Endometrial microvascular endothelial cells (primary cell): ENCODE data around the gene SEMA3G. TPM values are rescaled to one million over a fixed set of nuclear protein-coding genes. Genes with fewer than 3 reads are reported as not detected.

Experiments
- in situ Hi-C: cut with HindIII; loops from 2 replicates; pipeline ENCODE4 v1.10.0; 2017; ENCODE audit warnings: low sequenced_read_pairs, low pct_unique_long_range_greater_than_20kb; ENCODE audit errors: inconsistent ontology term
- total RNA-seq: library from RNA; depleted of rRNA; stranded (reverse); fragments of >200 nt; gene quantifications from one replicate; pipeline ENCODE4 v1.2.3, GENCODE V29; 2015; ENCODE audit errors: inconsistent ontology term

The SEMA3G gene
- total RNA-seq, 1 donor from 2014 or later: 2.2 TPM

DNA sequence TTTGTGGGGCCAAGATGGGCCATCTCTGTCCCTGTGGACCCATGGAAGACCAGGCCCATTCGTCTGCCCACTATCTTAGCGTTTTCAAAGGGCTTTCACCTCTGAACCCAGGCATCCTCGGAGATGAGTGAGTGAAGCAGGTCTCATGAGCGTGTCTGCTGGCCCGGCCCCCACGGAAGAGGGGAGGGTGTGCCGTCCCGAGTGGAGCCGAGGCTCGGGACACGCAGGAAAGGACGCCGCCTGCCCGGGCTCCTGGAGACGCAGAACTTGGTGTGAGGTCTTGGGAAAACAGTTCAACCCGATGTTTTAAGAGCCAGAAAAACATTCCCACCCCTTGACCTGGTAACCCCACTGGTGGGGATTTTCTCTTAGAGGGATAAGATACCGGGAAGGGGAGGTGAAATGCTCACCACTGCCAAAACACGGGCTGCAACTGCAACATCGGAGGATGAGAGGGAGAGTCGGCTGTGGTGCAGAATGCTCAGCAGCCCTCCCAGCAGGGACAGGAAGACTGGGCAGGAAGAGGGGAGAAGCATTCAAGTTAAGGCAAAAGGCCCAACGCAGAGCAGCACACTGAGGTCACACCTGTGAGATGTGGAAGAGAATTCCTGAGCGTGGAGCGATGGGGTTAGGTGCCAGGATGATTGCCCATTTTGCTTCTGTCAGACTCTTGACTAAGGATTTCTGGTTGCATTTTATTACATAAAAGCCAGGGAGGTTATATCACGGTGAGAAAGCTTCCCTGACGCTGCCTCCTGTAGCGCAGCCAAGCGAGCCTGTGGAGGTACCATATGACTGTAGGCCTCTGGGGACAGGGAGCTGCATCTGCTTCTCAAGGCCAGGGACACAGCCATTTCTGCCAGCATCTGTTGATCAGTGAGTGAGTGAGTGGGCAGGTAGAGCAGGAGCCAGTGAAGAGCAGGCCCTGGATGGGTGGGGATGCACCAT, 36.1 kb upstream of the SEMA3G start:
- in situ Hi-C loops: no loop called here

DNA sequence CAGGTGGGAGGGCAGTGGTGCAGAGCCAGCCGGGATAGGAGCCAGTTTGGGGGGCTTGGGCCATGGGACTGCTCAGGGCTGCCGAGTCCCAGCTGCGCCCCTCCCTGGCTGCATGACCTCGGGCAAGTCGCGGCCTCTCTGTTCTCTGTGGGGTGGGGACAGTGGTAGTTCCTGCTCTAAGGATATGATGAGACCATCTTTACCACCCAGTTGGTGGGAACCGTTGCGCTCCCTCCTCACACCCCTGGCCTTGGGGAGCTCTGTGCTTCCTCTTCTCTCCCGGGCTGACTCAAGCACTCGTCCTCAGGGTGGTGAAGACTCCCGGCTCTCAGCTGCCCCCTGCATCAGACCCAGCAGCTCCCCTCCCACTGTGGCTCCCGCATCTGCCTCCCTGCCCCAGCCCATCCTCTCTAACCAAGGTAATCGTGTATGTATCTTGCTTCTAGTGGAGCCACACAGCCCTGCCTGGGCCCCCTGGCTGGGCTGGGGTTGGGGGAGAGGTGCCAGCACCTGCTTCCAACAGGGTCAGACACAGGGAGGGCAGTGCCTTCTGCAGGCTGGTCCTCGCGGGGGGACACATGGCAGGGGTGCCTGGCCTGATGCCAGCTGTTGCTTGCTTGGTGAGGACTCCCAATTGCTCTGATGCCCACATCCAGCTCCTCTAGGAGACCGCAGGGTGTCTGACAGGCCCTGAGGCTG, 35.1 kb upstream of the SEMA3G start:
- in situ Hi-C loops: no loop called here

DNA sequence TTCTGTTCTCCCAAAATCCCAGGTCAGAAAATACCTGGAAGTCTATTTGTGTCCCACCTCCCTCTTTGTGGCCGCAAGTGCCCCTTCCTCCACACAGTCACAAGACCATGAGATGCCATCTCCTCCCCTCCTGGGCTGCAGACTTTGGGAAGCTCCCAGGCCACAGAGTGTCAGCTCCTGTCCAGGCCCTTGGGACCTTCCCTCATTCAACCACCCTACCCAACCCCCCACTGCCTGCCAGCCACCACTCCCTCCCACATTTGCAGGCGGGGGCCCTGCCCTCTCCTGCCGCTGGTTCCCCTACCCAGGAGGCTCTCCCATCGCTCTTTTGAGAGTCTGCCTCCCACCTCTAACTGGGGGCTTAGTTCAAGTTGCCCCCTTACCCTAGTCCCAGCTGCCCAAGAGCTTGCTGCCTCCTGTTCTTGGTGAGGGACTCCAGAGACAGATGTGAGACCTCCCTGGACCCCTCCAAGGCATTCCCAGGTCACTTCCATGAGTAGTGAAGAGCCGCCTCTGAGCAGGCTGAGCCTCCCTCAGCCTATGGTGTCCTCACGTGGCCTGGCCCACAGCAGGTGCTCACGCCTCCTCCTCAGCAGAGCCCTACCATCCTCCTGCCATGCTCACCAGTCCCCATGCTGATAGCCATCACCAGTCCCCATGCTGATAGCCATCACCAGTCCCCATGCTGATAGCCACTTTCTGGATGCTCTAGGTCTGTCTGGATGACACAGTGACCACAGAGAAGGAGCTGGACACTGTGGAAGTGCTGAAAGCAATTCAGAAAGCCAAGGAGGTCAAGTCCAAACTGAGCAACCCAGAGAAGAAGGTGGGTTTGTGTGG, 34.4 kb upstream of the SEMA3G start:
- in situ Hi-C loops: no loop called here

DNA sequence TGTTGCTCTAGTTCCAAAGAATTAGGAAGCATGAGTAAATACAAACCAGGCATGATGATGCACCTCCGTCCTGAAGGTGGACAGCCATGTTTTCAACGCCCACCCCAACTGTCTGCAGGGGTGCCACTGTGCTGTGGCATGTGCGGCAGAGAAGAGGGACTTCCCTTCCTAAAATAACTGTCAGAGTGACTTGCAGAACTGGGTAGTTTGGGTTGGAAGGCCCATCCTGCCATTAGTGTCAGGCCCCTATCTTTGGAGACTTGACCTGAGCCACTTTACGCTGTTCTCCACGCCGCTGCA, 32.8 kb upstream of the SEMA3G start:
- in situ Hi-C loops: no loop called here

DNA sequence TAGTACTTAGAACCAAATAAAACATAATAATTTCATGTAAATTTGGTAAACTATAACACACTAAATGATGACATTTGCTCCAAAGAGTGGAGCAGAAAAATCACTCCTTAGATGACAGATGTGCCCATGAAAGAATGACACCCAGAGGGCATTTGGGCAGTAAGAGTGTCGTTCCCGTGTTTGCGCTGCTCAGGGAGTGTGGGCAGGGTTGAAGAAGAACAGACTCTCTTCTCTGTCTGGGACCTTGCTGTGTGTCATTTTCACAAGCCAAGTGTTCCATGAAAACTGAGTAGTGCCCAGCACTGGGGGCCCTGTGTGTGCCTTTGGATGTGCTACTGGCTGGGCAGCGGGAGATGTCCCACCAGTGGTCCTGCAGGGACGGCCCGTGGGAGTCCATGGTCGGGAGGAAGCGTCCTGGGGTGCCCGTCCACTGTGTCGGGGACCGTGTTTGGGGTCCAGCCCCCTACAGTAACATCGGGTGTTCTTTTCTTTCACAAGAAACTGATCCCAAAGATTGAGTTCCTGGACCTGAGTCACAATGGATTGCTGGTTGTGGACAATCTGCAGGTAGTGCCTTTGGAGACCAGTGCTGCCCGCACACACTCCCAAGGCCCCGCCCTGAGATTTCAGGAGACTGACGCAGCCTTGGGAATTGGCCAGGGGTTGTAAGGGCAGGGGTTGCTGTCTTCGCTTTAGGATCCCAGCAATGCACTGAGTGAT, 32.3 kb upstream of the SEMA3G start:
- in situ Hi-C loops: no loop called here

DNA sequence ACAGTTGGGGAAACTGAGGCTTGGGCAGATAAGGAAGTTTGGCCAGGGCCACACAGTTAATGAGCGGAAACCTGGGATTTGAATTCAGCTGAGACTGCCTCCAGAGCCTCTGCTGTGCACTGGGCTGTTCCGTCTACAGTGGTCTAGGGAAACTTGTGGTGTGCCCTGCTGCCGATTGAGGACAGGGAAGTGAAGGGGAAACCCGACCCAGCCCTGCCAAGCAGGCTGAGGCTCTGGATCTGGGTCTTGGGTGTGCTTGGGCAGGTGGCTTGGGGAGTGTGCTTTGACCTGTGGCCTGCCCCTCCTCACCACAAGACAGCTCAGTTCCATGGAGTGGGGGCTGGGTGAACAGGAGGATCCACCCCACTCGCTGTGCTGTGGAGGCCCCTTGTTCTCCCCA, 28.1 kb upstream of the SEMA3G start:
- in situ Hi-C loops: loop anchor here (25.0 kb wide), 1 partner anchor 89 kb away; no protein-coding TSS in a partner anchor

DNA sequence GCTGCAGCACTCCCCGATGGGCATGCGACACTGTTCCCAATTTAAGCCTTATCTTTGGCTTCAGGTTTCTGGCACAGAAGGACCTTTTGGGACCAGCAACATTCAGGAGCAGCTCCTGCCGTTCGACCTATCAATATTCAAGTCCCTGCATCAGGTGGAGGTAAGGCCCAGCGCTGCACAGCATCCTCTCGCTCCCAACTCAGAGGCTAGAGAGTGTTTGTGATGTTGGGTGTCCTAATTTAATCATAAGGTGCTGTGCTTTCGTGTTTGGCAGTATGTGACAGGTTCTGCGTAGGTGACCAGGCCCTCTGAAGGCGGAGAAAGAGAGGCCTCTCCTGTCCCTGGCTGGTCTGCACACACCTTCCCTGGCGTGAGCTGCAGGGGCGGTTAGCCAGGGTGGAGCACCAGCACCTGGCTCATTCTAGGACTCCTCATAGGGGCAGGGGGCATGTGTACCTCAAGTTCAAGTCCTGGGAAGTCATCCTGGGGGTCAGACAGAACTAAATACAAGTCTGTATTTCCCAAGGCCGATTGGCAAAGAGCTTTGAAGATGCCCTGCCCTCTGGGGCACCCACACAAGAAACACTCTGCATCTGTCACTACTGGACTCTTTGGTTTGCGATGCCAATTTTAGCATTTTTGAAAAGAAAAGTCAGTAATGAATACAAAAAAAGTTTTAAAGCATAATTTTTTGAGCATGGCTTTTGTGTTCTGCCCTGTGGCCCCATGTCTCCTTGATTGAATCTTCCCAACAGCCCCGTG, 27.5 kb upstream of the SEMA3G start:
- in situ Hi-C loops: loop anchor here (25.0 kb wide), 1 partner anchor 90 kb away; no protein-coding TSS in a partner anchor

DNA sequence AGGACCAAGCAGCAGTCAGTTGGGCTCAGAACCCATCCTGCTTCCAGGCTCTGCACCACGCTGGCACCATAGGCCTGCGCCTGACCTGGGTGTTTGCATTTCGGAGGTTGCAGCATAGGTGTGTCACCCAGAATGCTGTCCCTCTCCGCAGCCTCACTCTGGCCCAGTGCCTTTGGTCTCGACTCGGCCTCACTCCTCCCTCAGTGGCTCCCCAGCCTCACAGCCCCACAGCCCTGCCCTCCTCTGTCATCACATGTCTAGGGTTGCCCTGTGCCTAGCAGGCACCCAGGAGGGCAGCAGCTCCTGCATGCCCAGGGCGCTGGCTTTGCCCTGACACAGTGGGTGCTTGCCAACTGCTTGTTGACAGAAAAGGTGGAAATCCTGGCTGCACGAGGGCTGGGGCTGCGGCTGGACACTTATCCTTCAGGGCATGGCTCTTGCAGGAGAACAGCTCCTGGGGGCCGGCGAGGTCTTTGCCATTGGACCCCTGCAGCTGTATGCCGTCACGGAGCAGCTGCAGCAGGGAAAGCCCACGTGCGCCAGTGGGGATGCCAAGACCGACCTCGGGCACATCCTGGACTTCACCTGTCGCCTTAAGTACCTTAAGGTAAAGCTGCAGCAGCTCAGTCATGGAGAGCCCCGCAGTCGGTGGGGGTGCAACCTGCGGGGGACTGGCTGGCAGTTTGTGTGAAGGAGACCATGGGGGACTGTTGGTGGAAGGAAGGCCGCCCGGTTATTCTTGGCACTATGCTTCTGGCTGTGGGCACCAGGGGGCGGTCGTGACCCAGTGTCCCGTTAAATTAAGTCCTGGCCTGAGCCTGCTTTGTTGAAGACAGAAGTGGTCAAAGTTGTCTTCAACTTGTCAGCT, 26.7 kb upstream of the SEMA3G start:
- in situ Hi-C loops: loop anchor here (25.0 kb wide), 1 partner anchor 91 kb away; no protein-coding TSS in a partner anchor

DNA sequence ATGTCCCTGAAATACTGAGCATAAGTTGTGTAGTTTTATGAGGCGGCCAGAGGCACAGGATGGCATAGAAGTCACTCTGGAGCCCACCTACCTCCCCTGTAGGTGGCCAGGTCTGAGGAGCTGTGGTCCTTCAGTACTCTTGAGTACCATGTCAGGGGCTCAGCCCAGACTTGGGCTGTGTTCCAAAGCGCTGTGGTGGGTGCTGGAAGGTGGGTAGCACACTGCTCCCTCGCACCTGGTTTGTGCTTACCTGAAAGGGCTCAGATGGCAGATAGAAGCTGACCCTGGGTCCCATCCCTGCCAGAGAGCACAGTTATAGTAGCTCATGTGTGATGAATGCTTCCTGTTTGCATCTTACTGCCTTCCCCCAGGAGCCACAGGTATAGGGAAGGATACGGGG, 26.0 kb upstream of the SEMA3G start:
- in situ Hi-C loops: loop anchor here (25.0 kb wide), 1 partner anchor 91 kb away; no protein-coding TSS in a partner anchor

DNA sequence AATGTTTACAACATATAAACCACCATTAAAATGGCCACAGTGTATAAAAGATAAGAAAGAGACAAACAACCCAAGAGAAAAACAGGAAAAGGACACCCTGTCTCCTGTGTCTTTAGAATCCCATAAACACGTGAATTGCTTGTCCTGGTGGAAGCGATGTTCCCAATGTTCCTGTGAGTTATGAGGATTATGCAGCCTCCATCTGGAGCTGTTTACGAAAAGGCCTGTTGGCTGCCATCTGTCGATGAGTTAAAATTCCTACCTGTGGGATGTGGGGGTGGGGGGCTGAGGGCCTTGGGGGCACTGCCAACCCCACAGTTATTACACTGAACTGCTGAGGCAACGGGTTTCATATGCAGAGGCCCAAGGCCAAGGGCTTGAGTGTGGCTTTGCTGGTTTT, 24.1 kb upstream of the SEMA3G start:
- in situ Hi-C loops: loop anchor here (25.0 kb wide), 1 partner anchor 93 kb away; no protein-coding TSS in a partner anchor

DNA sequence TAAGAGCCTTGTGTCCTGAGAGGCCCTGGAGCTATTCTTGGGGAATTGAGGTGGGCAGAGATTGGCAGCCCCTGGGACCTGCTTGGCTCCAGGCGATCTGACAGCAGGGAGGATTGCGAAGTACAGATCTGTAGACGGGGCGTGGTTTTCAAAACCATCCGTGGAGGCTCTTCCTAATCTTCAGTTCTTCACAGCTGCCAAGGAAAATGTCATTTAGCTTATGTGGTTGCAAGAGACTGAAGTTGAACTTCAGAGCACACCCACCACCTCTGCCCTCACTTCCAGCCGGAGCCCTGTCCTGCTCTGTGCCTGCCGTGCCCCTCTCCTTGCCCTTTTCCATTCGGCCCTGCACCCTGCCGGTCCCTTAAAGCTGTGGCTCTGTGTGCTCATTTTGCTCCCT, 23.4 kb upstream of the SEMA3G start:
- in situ Hi-C loops: loop anchor here (25.0 kb wide), 1 partner anchor 94 kb away; no protein-coding TSS in a partner anchor

DNA sequence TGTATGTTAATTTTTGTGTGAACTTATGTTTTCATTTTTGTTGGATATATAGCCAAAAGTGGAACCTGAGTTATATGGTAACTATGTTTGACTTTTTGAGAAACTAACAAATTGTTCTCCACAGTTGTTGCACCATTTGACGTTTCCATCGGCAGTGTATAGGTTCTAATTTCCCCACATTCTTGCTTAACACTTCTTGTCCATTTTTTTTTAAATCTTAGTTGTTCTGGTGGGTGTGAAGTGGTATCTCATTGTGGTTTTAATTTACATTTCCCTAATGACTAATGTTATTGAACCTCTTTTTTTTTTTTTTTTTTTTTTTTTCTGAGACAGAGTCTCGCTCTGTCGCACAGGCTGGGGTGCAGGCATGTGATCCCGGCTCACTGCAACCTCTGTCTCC, 18.5 kb upstream of the SEMA3G start:
- in situ Hi-C loops: loop anchor here (25.0 kb wide), 1 partner anchor 99 kb away; no protein-coding TSS in a partner anchor

DNA sequence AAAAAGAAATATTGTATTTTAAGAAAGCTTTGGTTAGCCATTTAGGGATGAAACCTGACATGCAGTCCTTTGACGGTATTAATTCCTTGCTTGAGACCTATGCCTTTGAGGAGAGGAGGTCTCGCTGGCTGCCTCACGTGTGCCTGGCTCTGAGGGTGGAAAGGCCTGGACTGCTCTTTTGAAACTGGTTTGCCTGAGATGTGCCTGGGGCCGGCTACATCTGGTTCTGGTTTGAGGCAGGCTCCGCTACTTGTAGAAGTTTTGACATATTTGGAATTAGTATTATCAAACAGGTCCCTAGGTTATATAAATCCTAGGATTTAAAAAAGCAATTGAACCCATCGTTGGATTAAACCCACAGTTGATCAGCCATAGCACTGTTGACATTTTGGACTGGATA, 17.0 kb upstream of the SEMA3G start:
- in situ Hi-C loops: loop anchor here (25.0 kb wide), 1 partner anchor 100 kb away; no protein-coding TSS in a partner anchor

DNA sequence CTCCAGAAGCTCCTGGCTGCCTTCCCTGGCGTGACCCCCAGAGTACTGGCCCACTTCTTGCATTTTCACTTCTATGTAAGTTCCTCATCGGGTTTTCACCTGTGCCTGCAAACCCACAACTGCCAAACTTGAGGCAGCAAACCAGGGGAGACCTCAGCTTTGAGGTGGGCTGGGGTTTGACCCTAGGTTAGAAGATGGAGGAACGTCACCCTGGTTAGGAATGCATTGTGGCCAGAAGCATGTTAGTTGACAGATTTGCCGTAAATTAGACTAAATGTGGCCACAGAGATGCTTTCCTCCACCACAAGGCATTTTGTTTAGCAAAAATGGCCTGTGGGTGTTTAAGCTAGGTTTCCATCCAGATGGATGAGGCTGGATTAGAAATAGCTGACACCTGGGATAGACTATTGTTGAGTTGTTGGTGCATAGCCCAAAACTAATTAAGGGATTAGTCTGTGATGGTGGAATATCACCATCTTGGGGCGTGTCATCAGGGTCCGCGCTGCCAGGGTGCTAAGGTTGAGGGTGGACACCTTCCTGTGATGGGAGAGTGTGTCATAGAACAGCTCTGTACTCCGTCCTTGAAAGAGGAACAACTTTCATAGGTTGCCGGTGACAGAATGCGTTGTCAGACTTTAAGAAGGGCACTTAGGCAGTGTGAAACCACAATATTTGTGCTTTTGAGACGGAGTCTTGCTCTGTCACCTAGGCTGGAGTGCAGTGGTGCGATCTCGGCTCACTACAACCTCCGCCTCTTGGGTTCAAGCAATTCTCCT, 14.1 kb upstream of the SEMA3G start:
- in situ Hi-C loops: loop anchor here (25.0 kb wide), 1 partner anchor 103 kb away; no protein-coding TSS in a partner anchor

DNA sequence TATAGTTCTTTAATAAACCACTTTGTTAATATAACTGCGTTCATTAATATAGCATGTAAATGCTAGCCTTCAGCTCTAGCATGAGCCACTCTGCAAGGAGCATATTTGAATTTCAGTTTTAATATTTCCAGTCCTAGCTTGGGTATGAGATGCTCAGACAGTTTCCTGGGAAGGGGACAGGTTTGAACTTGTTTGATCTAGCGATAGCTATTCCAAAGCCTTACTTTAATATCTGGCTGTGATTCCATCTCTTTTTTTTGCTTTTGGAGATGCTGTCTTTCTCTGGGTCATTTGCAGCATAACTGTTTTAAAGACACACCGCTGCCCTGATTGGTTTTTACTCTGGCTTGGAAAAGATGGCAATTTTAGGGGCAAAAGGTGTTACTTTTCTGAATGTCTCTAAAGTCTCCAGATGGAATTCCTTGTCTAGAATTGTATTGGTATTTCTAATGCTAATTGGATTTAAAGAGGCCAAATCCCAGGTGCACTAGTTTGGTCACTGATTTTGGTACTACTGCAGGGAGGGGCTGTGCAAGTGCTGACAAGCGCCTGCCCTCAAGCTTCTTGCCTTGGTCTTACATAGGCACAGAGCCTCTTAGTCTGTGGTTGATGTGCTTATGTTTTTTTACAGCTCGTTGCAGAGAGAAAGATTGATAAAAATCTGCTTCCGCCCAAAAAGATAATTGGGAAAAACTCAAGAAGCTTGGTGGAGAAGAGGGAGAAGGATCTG, 13.3 kb upstream of the SEMA3G start:
- in situ Hi-C loops: loop anchor here (25.0 kb wide), 1 partner anchor 104 kb away; no protein-coding TSS in a partner anchor
